Memory B cell (primary cell): ENCODE measurements around the gene COL1A2.
A peak's percentile ranks its signal among the peaks of the same experiment; 100 is the strongest.

Experiments used
- ATAC-seq: fragments of 150-1000 bp; cut with Tn5 transposase; 2 replicates; pipeline ENCODE4 v1.10.0; 2021; ENCODE audit warnings: low read depth, mild to moderate bottlenecking, moderate library complexity
- DNase-seq, 2 donors: peaks; one replicate each; pipeline ENCODE4 v3.0.0; 2022; ENCODE audit warnings: low spot score in 2 of 2
- H3K27ac Mint-ChIP-seq: one replicate; pipeline ENCODE4 v1.8.0; 2022; ENCODE audit warnings: mild to moderate bottlenecking, moderate library complexity, mixed read lengths
- H3K27me3 Mint-ChIP-seq: one replicate; pipeline ENCODE4 v1.8.0; 2022; ENCODE audit warnings: mixed read lengths
- H3K36me3 Mint-ChIP-seq: one replicate; pipeline ENCODE4 v1.8.0; 2022; ENCODE audit warnings: mild to moderate bottlenecking, mixed read lengths
- H3K4me1 Mint-ChIP-seq: one replicate; pipeline ENCODE4 v1.8.0; 2022; ENCODE audit warnings: mixed read lengths
- H3K4me3 Mint-ChIP-seq: one replicate; pipeline ENCODE4 v1.8.0; 2022; ENCODE audit warnings: mild to moderate bottlenecking, moderate library complexity, mixed read lengths
- H3K9me3 Mint-ChIP-seq: one replicate; pipeline ENCODE4 v1.8.0; 2022; ENCODE audit warnings: mixed read lengths

COL1A2 gene

DNA sequence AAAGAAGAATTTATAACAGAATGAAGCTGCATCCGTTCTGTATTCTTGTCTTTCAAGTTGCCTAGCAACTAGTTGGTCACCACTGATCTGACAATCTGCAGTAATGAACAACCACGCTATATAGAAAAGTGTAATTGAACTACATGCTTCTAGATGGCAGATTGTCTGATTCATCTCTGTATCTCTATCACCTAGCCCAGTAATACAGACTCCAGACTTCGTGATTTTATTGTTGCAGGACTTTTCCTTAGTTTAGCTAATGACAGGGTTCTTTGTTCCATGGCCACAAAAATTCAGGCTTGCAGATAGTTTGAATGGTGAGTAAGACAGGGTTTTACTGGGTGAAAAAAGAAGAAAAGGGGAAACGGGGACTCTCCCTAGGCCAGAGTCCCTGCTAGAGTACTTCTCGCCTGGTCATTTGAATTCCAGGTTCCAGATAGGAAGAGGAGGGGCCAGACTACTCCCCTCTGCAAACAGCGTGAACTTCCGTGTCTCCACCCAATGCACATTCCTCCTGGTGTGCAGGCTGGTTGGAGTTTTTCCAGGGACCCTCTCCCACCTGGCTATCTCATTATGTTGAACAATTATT, 45.9 kb downstream of the COL1A2 start:
- H3K27me3 Mint-ChIP-seq = peaks cover 7% of the 10 kb centered on the region
- ATAC-seq (no peak), DNase-seq (no peak)
- no peaks in the 10 kb centered on the region for H3K9me3 Mint-ChIP-seq
- no peak overlapping the region for H3K4me3 Mint-ChIP-seq
- H3K4me1 Mint-ChIP-seq = no peaks in the 10 kb centered on the region
- H3K27ac Mint-ChIP-seq = no peak overlapping the region
- H3K36me3 Mint-ChIP-seq = no peaks in the 10 kb centered on the region

DNA sequence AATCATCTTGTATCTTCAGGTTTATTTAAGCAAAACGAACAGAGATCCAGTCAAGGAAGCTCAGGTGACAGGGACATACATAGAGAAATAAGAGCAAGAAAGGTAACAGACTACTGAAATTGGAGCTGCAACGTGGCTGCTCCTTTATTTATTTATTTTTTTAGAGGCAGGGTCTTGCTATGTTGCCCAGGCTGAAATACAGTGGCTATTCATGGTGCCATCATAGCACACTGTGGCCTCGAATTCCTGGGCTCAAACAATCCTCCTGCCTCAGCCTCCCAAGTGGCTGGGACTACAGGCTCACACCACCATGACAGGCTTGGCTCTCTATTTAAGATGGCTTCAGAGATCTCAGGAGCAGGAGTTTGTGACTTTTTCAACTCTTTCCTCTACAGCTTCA, 46.4 kb downstream of the COL1A2 start:
- Mint-ChIP-seq H3K36me3 (no peaks in the 10 kb centered on the region), H3K4me1 (no peaks in the 10 kb centered on the region), H3K27me3 (peaks cover 7% of the 10 kb centered on the region), H3K4me3 (no peak overlapping the region), H3K27ac (no peak overlapping the region), H3K9me3 (no peaks in the 10 kb centered on the region)
- DNase-seq = no peak
- no peak for ATAC-seq

DNA sequence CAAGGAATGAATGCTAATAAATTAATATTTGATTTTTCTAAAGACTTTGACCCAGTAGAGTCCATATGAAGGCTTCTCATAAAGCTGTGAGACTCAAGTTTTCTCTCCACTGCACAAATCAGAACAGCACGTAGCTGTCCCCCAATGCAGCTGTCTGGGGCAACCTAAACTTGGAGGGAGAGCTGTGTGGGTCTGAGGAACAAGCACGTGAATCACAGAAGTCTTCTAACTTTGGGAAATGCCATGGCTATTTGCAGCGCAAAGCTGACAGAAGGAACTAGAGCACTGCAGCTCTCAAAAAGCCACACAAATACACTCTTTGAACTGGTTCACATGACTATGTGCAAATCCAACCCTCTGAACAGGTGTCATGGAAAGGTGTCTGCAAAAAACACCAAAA, 47.9 kb downstream of the COL1A2 start:
- Mint-ChIP-seq H3K4me1 (no peaks in the 10 kb centered on the region), H3K9me3 (no peaks in the 10 kb centered on the region), H3K27me3 (peaks cover 5% of the 10 kb centered on the region), H3K36me3 (no peaks in the 10 kb centered on the region), H3K4me3 (no peak overlapping the region), H3K27ac (no peak overlapping the region)
- DNase-seq = no peak
- ATAC-seq = no peak

DNA sequence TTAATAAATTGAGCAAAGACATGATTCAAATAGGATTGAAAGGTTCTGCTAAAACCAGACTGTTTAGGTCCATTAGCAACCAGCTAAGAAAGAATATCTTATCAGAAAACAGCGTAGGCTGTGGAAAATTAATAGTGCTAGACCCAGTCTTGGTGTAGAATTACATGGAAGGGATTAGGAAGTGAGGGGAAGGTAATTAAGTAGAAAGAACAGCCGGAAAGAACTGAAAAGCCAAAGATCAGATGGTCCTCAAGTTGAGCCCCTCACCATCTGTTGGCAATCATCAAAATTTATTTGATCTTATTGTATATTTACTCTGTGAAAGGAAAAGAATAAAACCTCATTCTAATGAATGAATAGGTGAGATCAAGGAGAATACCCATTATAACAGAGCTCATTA, 50.1 kb downstream of the COL1A2 start:
- no peak overlapping the region for H3K27ac Mint-ChIP-seq
- DNase-seq = no peak
- no peaks in the 10 kb centered on the region for H3K9me3 Mint-ChIP-seq
- H3K4me1 Mint-ChIP-seq = no peaks in the 10 kb centered on the region
- H3K36me3 Mint-ChIP-seq = no peaks in the 10 kb centered on the region
- ATAC-seq = no peak
- peaks cover 1% of the 10 kb centered on the region for H3K27me3 Mint-ChIP-seq
- H3K4me3 Mint-ChIP-seq = no peak overlapping the region

DNA sequence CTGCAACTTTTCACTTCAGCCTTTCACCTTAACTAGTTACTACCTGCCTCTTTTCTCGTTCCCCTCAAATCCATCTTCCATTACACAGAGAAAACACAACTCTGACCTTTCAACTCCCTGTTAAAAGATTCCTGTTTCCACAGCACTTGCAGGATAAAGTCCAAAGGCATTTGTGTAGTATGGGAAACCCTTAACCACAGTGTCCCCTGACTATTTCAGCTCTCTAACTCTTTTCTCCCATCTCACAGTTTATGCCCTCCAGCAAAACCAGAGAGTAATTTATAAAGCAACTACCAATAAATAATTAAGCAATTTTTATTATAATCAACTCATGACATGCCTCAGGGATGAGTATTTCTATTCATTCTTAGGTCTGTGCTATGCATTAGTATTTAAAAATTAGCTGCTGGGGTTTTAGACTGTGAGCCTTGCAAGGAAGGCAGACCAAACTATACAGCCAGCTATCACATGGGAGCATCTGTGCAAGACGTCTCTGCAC, 51.0 kb downstream of the COL1A2 start:
- no peak for ATAC-seq
- Mint-ChIP-seq H3K27ac (no peak overlapping the region), H3K9me3 (no peaks in the 10 kb centered on the region), H3K27me3 (peaks cover 1% of the 10 kb centered on the region), H3K4me3 (no peak overlapping the region), H3K36me3 (no peaks in the 10 kb centered on the region), H3K4me1 (no peaks in the 10 kb centered on the region)
- no peak for DNase-seq

DNA sequence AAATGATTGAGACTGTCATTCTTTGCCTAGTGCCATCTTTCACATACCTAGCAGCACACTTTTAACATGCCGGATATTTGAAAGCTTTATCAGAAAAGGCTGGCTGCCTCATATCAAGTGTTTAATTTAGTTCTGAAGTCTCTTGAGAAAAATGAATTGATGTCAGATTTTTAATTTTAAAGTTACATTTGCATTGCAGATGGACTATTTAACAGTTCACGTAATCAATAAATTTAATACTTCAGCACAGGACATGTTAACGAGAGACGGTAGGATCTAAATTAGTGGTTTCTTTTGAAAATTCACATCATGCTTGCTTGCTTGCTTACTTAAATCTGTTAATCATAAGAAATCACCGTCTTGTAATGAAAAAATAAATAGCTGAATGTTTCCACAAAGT, 51.6 kb downstream of the COL1A2 start:
- Mint-ChIP-seq H3K9me3 (no peaks in the 10 kb centered on the region), H3K4me1 (no peaks in the 10 kb centered on the region), H3K4me3 (no peak overlapping the region), H3K27ac (no peak overlapping the region), H3K27me3 (peaks cover 1% of the 10 kb centered on the region), H3K36me3 (no peaks in the 10 kb centered on the region)
- ATAC-seq (no peak), DNase-seq (no peak)

DNA sequence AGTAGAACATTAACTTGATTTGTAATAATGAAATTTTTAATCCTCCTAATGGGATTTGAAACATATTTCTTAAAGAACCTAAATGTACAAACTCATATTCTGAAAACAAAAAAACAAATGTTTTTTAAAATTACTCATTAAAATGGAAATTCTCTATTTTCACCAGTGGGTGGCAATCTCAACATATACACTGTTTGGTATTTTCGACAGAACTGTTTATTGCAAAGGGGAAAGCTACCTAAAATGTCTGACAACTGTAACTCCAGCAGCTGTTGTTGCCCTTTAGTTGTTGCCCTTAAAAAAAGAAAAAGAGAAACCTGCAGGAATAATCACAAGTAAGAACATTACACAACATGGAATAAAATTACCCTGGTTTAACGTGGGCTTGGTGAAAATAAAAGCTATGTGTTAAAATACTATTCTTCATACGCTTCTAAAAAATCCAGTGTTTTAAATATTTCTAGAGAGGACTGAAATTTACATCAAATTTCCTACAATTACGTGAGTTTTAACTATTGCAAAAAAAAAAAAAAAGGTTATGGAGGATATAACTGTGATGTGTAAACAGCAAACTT, 54.5 kb downstream of the COL1A2 start:
- Mint-ChIP-seq H3K27me3 (peaks cover 3% of the 10 kb centered on the region), H3K9me3 (no peaks in the 10 kb centered on the region), H3K36me3 (no peaks in the 10 kb centered on the region), H3K4me1 (no peaks in the 10 kb centered on the region), H3K27ac (no peak overlapping the region), H3K4me3 (no peak overlapping the region)
- peak; percentile 48 for ATAC-seq
- peak in 1 of 2 donors; percentile 9 for DNase-seq

DNA sequence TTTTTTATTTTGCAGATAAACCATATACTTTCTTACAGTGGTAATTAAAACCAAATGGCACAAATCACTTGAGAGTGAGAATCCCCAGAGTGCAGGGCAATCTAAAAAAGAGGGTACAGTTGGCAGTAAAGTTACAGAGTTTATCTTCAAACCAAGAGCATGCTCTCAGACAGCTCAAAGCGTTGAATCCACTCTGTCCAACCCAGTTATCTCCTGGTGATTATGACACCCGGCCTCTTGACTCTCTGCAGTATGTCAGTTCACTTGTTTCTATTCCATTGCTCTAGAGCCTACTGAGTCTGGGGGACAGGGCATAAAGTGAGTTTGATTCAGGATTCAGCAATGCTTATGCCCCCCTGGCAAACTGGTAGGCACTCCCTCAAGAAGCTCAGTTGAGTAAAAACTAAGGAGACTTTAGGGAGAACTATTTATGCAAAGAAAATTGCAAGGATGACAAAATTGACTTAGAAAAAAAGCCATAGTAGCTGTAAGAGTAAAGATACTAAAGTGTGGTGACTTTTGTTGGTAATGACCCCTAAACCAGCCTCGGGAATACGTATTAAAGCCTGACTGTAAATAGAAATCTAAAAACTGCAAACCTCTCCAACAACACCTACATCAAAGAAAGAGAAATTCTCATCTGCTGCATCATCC, 55.5 kb downstream of the COL1A2 start:
- no peak overlapping the region for H3K27ac Mint-ChIP-seq
- ATAC-seq (no peak), DNase-seq (no peak)
- peaks cover 5% of the 10 kb centered on the region for H3K27me3 Mint-ChIP-seq
- no peaks in the 10 kb centered on the region for H3K36me3 Mint-ChIP-seq
- no peaks in the 10 kb centered on the region for H3K9me3 Mint-ChIP-seq
- H3K4me1 Mint-ChIP-seq = no peaks in the 10 kb centered on the region
- H3K4me3 Mint-ChIP-seq = no peak overlapping the region

DNA sequence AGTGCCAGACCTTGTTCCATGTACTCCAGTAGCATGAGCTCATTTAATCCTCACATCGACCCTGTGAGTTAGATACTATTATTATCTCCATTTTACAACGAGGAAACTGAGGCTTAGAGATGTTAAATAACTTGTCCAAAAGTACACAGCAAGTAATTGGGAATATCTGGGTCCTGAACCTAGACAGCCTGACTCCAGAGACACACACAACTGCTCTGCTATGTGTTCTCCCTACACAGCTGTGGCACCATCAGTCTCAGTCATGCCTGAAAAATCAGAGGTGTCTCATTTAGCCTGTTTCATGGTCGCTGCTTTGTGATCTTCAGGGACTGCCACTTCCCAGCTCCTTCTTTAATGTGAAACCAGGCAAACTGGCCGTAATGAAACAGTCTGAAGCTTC, 56.5 kb downstream of the COL1A2 start:
- Mint-ChIP-seq H3K27me3 (peaks cover 5% of the 10 kb centered on the region), H3K36me3 (no peaks in the 10 kb centered on the region), H3K27ac (no peak overlapping the region), H3K4me1 (no peaks in the 10 kb centered on the region), H3K4me3 (no peak overlapping the region), H3K9me3 (no peaks in the 10 kb centered on the region)
- ATAC-seq (no peak), DNase-seq (no peak)

DNA sequence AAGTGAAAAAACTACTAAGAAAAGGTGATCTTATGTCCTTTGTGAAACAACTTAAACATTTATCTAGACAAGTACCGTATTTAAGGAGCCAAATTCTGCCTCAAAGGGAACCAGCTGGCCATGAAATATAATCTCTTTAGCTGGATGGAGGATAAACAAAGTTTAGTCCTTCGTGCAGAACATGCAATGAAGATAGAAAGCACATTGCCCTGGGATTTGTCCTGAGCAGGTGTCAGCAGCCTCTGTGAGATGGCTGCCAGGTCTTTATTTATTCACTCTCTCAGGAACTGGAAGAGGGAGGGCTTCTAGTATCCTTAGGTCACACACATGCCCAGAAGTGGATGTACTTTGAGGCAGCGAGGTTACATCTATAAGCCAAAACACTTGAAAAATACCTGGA, 57.5 kb downstream of the COL1A2 start:
- ATAC-seq = no peak
- H3K27ac Mint-ChIP-seq = no peak overlapping the region
- no peaks in the 10 kb centered on the region for H3K9me3 Mint-ChIP-seq
- no peak overlapping the region for H3K4me3 Mint-ChIP-seq
- no peak for DNase-seq
- no peaks in the 10 kb centered on the region for H3K36me3 Mint-ChIP-seq
- no peaks in the 10 kb centered on the region for H3K4me1 Mint-ChIP-seq
- peaks cover 5% of the 10 kb centered on the region for H3K27me3 Mint-ChIP-seq

DNA sequence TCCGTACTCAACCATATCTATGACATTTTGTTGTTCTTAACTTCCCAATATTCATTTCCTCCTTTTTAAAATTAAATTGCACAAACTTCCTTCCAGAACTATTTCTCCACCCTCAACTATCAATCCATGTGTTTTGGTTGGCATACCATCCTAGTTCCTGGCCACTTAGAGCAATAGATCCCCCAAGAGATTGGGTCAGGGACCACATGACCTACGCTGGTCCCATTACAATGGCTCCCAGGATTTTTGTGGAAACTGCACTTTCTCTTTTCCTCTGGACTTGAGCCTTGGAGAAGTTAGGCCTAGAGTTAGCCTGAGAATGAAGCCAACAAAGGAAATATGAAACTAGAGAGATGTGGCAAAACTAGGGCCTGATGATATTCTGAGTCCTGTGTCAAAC, 59.2 kb downstream of the COL1A2 start:
- Mint-ChIP-seq H3K4me1 (no peaks in the 10 kb centered on the region), H3K4me3 (no peak overlapping the region), H3K36me3 (no peaks in the 10 kb centered on the region), H3K9me3 (no peaks in the 10 kb centered on the region), H3K27me3 (peaks cover 5% of the 10 kb centered on the region), H3K27ac (no peak overlapping the region)
- DNase-seq (no peak), ATAC-seq (no peak)

DNA sequence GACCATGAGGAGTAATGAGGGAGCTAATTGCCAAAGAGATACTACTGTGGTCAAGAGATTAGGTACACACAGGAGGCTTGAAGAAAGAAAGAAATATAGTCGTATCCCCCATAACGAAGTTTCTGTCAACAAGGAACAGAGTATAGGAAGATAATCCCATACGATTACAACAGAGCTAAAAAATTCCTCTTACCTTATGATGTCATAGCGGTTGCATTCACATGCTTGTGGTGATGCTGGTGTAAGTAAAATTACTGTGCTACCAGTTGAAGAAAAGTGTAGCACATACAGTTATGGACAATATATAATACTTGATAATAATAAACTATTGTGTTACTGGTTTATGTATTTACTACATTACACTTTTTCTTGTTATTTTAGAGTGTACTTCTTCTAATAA, 63.3 kb downstream of the COL1A2 start:
- Mint-ChIP-seq H3K4me3 (no peak overlapping the region), H3K27me3 (peaks cover 7% of the 10 kb centered on the region), H3K36me3 (no peaks in the 10 kb centered on the region), H3K9me3 (no peaks in the 10 kb centered on the region), H3K27ac (no peak overlapping the region), H3K4me1 (no peaks in the 10 kb centered on the region)
- ATAC-seq = no peak
- no peak for DNase-seq

DNA sequence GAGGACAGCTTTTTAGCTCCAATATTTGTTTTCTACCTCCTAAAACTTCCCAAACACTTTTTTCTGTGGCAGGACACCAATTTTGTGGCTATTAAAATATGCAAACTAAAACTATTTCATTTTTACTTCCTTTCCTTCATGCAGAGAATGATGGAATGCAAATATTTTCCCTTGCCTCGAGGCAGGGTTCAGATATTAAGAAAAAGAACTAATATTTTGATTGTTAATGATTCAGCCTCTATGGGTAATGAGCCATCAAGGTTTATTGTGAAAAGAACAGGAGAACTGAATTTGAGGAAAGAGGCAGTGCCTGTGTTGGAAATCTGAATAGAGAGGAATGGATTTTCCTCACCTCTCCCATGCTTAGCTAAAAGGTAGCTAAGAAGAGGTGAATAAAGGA, 71.8 kb downstream of the COL1A2 start:
- Mint-ChIP-seq H3K4me3 (no peak overlapping the region), H3K27ac (no peak overlapping the region), H3K36me3 (peaks cover 3% of the 10 kb centered on the region), H3K4me1 (no peaks in the 10 kb centered on the region), H3K27me3 (peaks cover 2% of the 10 kb centered on the region), H3K9me3 (peaks cover 5% of the 10 kb centered on the region)
- DNase-seq (no peak), ATAC-seq (no peak)

DNA sequence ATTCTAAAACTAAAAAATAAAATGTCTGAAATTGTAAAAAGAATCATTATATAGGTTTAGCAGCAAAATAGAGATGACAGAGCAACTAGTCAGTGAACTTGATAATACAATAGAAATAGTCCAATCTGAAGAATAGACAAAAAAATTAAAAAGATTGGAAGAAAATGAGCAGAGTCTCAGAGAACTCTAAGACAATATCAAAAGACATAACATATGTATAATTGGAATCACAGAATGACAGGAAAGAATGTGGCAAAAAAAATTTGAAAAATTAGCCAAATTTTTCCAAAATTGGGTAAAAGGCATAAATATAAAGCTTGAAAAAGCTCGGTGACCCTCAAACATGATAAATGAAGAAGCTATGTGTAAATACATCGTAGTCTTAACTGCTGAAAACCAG, 76.9 kb downstream of the COL1A2 start:
- Mint-ChIP-seq H3K4me3 (no peak overlapping the region), H3K27me3 (peaks cover 2% of the 10 kb centered on the region), H3K4me1 (no peaks in the 10 kb centered on the region), H3K36me3 (peaks cover 3% of the 10 kb centered on the region), H3K27ac (no peak overlapping the region), H3K9me3 (peaks cover 6% of the 10 kb centered on the region)
- ATAC-seq (no peak), DNase-seq (no peak)

DNA sequence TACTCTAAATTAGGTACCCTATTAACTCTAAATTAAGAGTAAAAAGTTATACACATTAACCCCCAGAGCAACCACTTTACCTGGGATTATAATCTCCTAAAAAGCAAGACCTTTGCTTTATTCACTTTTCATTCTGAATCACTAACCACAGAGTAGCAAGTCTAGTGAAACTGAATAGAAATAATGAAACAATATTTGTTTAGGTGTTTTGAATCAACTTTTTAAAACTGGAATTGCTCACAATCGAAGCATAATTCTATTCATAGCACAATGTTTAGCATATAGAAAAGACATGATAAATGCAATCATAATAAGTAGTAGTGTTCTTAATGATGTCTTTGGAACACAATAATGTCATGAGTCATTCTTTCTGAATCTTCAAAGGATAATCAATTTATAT, 77.9 kb downstream of the COL1A2 start:
- H3K4me3 Mint-ChIP-seq = no peak overlapping the region
- H3K4me1 Mint-ChIP-seq = no peaks in the 10 kb centered on the region
- H3K27ac Mint-ChIP-seq = no peak overlapping the region
- ATAC-seq = no peak
- peaks cover 2% of the 10 kb centered on the region for H3K27me3 Mint-ChIP-seq
- H3K9me3 Mint-ChIP-seq = peaks cover 6% of the 10 kb centered on the region
- peaks cover 3% of the 10 kb centered on the region for H3K36me3 Mint-ChIP-seq
- no peak for DNase-seq
